Neuronal stem cell (in vitro differentiated cells): ENCODE results near the gene FBXO10.

Source experiments
- DNase-seq: peaks from one replicate; pipeline ENCODE4 v3.0.0-alpha.2; 2013; ENCODE audit warnings: low spot score
- H2AFZ ChIP-seq: one replicate; pipeline ENCODE4 v1.6.1; 2013; ENCODE audit warnings: mild to moderate bottlenecking, low read length, inconsistent platforms
- H2AK5ac ChIP-seq: 2 replicates; pipeline ENCODE4 v1.6.1; 2013; ENCODE audit warnings: low read depth, mild to moderate bottlenecking, inconsistent platforms, low read length, moderate library complexity, mixed read lengths
- H2BK120ac ChIP-seq: 2 replicates; pipeline ENCODE4 v1.6.1; 2013; ENCODE audit warnings: low read depth, mild to moderate bottlenecking, inconsistent platforms, low read length, moderate library complexity, mixed read lengths
- H2BK12ac ChIP-seq: one replicate; pipeline ENCODE4 v1.6.1; 2013; ENCODE audit warnings: low read length, inconsistent platforms
- H2BK15ac ChIP-seq: 2 replicates; pipeline ENCODE4 v1.6.1; 2013; ENCODE audit warnings: mild to moderate bottlenecking, low read length, inconsistent platforms, mixed read lengths
- H2BK5ac ChIP-seq: one replicate; pipeline ENCODE4 v1.6.1; 2013; ENCODE audit warnings: inconsistent platforms, mild to moderate bottlenecking, low read length, moderate library complexity
- H3K14ac ChIP-seq: one replicate; pipeline ENCODE4 v1.6.1; 2013; ENCODE audit warnings: low read length, inconsistent platforms
- H3K18ac ChIP-seq: 2 replicates; pipeline ENCODE4 v1.6.1; 2013; ENCODE audit warnings: low read length, inconsistent platforms
- H3K23ac ChIP-seq: 2 replicates; pipeline ENCODE4 v1.6.1; 2013; ENCODE audit warnings: low read depth, mild to moderate bottlenecking, mixed read lengths, low read length, inconsistent platforms; ENCODE audit not compliant: poor library complexity
- H3K27ac ChIP-seq: replicated peaks from 3 replicates; pipeline ENCODE4 v1.5.1; 2013; ENCODE audit warnings: low read length, inconsistent platforms
- H3K27me3 ChIP-seq, 3 experiments: 2 replicates each; pipeline ENCODE4 v1.6.1; 2013; ENCODE audit warnings: low read length in 3 of 3, mild to moderate bottlenecking in 2 of 3, inconsistent platforms in 1 of 3, low read depth in 1 of 3, mixed read lengths in 1 of 3, moderate library complexity in 1 of 3; ENCODE audit not compliant: control insufficient read depth in 3 of 3, insufficient read depth in 3 of 3
- H3K36me3 ChIP-seq, 2 donors: replicated peaks in 1 of 2; 2 replicates each; pipeline ENCODE4 v1.6.1; 2013; ENCODE audit warnings: low read length in 2 of 2; ENCODE audit not compliant: control insufficient read depth in 2 of 2, insufficient read depth in 2 of 2
- H3K4ac ChIP-seq: 2 replicates; pipeline ENCODE4 v1.6.1; 2013; ENCODE audit warnings: inconsistent platforms, mild to moderate bottlenecking, low read length, moderate library complexity
- H3K4me1 ChIP-seq, 2 donors: 1 replicate in 1 of 2; 2 replicates in 1 of 2; pipeline ENCODE4 v1.6.1; 2013; ENCODE audit warnings: low read length in 2 of 2, low read depth in 1 of 2; ENCODE audit not compliant: control insufficient read depth in 2 of 2, insufficient read depth in 1 of 2
- H3K4me2 ChIP-seq: one replicate; pipeline ENCODE4 v1.6.1; 2013; ENCODE audit warnings: mild to moderate bottlenecking, low read length, inconsistent platforms; ENCODE audit not compliant: insufficient read depth, poor library complexity, severe bottlenecking
- H3K4me3 ChIP-seq, 2 donors: 2 replicates each; pipeline ENCODE4 v1.5.1; 2013; ENCODE audit warnings: low read length in 2 of 2, mild to moderate bottlenecking in 2 of 2, inconsistent platforms in 1 of 2, moderate library complexity in 1 of 2
- H3K79me1 ChIP-seq: one replicate; pipeline ENCODE4 v1.6.1; 2013; ENCODE audit warnings: low read depth, mild to moderate bottlenecking, inconsistent platforms, low read length, moderate library complexity
- H3K9ac ChIP-seq: one replicate; pipeline ENCODE4 v1.6.1; 2013; ENCODE audit warnings: mild to moderate bottlenecking, low read depth, low read length, inconsistent platforms; ENCODE audit not compliant: poor library complexity
- H3K9me3 ChIP-seq, 2 donors: replicated peaks in 1 of 2; 2 replicates each; pipeline versions ENCODE3 to v1.6.1; 2013; ENCODE audit warnings: low read length in 2 of 2, mild to moderate bottlenecking in 2 of 2, inconsistent platforms in 1 of 2, low read depth in 1 of 2, mixed read lengths in 1 of 2, moderate library complexity in 1 of 2; ENCODE audit not compliant: control insufficient read depth in 2 of 2, insufficient read depth in 1 of 2
- H4K8ac ChIP-seq: one replicate; pipeline ENCODE4 v1.6.1; 2013; ENCODE audit warnings: low read depth, mild to moderate bottlenecking, inconsistent platforms, low read length, moderate library complexity
- H4K91ac ChIP-seq: one replicate; pipeline ENCODE4 v1.6.1; 2013; ENCODE audit warnings: low read length, low read depth, mild to moderate bottlenecking, inconsistent platforms; ENCODE audit not compliant: poor library complexity
- WGBS, 2 donors: extraction: QIAGEN DNeasy Blood & Tissue Kit; methylation state at CpG; one replicate each; pipeline ENCODE4 v1.1.7; 2013; ENCODE audit warnings: missing lambda C conversion rate in 2 of 2, mixed read lengths in 1 of 2; ENCODE audit not compliant: insufficient read length in 2 of 2, insufficient replicate concordance in 1 of 2; ENCODE audit errors: extremely low coverage in 2 of 2; 5-methylcytosine and 5-hydroxymethylcytosine counted together

The FBXO10 gene

GRCh38 chr9:37571282-37571681 is 4.9 kb downstream of the FBXO10 start:
- Histone ChIP-seq H3K14ac (no peak overlapping the region), H2BK12ac (no peak overlapping the region), H3K79me1 (peaks cover 6% of the 10 kb centered on the region), H4K8ac (no peak overlapping the region), H2AFZ (no peak overlapping the region), H3K18ac (no peak overlapping the region), H3K4me2 (no peak overlapping the region), H3K23ac (no peak overlapping the region), H3K4me3 (no peak overlapping the region), H3K4ac (no peak overlapping the region), H3K36me3 (peaks cover 2 to 36% of the 10 kb centered on the region in 2 donors), H2BK15ac (no peak overlapping the region), H2BK5ac (no peak overlapping the region), H2AK5ac (no peak overlapping the region), H2BK120ac (no peak overlapping the region), H3K9me3 (peaks cover 0 to 9% of the 10 kb centered on the region in 2 donors), H3K4me1 (peaks cover 13 to 16% of the 10 kb centered on the region in 2 donors), H3K27ac (no peak overlapping the region), H3K9ac (no peak overlapping the region), H4K91ac (no peak overlapping the region), H3K27me3 (no peaks in the 10 kb centered on the region)
- no CpG with 5 or more reads among the region's 1 CpG for WGBS, 2 donors
- no peak for DNase-seq

DNA sequence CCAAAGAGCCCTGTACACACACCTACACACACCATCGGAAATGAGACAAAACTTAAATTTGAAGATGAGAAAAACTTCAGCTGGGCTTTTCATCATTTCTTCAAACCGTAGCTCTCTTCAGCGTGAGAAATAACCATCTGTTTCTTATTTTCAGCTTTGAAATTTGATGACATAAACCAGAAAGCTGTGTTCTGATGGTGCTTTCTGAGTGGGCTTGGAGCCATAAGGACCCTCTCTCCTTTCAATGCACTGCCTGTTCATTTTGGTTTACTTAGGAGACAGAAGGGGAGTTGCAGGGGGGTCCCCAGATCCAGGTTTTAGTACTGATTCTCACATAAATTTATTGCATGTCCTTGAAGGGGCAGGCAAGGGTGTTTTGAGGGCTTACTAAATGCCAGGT is 9.5 kb downstream of the FBXO10 start:
- no peaks in the 10 kb centered on the region for H3K4me1 ChIP-seq
- H2BK120ac ChIP-seq, result no peak overlapping the region
- H4K91ac ChIP-seq, result no peak overlapping the region
- H3K4me2 ChIP-seq, result no peak overlapping the region
- no peak overlapping the region for H3K9ac ChIP-seq
- peaks cover 5 to 21% of the 10 kb centered on the region in 2 donors for H3K9me3 ChIP-seq
- peaks cover 4 to 26% of the 10 kb centered on the region in 2 donors for H3K36me3 ChIP-seq
- no peak overlapping the region for H2AFZ ChIP-seq
- H3K14ac ChIP-seq, result no peak overlapping the region
- no peaks in the 10 kb centered on the region for H3K27me3 ChIP-seq
- no peak for DNase-seq
- no peak overlapping the region for H2AK5ac ChIP-seq
- H3K4ac ChIP-seq, result no peak overlapping the region
- H3K18ac ChIP-seq, result no peak overlapping the region
- H3K27ac ChIP-seq, result no peak overlapping the region
- no peak overlapping the region for H3K23ac ChIP-seq
- H3K79me1 ChIP-seq, result peaks cover 2% of the 10 kb centered on the region
- H2BK12ac ChIP-seq, result no peak overlapping the region
- H3K4me3 ChIP-seq, result no peak overlapping the region
- H2BK15ac ChIP-seq, result no peak overlapping the region
- H4K8ac ChIP-seq, result no peak overlapping the region
- no CpG with 5 or more reads among the region's 3 CpGs for WGBS, 2 donors
- no peak overlapping the region for H2BK5ac ChIP-seq

GRCh38 chr9:37565661-37566618 is 10.2 kb downstream of the FBXO10 start:
- no peak overlapping the region for H2BK5ac ChIP-seq

GRCh38 chr9:37564916-37565315 is 11.3 kb downstream of the FBXO10 start:
- no peak for DNase-seq
- Histone ChIP-seq H3K4me3 (no peak overlapping the region), H3K36me3 (peaks cover 4 to 22% of the 10 kb centered on the region in 2 donors), H4K91ac (no peak overlapping the region), H3K4ac (no peak overlapping the region), H3K4me2 (no peak overlapping the region), H2BK120ac (no peak overlapping the region), H3K79me1 (peaks cover 2% of the 10 kb centered on the region), H3K27me3 (no peaks in the 10 kb centered on the region), H2BK5ac (no peak overlapping the region), H2BK12ac (no peak overlapping the region), H4K8ac (no peak overlapping the region), H3K4me1 (no peaks in the 10 kb centered on the region), H2AK5ac (no peak overlapping the region), H3K9ac (no peak overlapping the region), H3K27ac (no peak overlapping the region), H3K9me3 (peaks cover 5 to 21% of the 10 kb centered on the region in 2 donors), H3K14ac (no peak overlapping the region), H3K18ac (no peak overlapping the region), H2AFZ (no peak overlapping the region), H2BK15ac (no peak overlapping the region), H3K23ac (no peak overlapping the region)
- no CpG with 5 or more reads among the region's 4 CpGs for WGBS, 2 donors

More at GRCh38 chr9:37565661-37566618, 10.2 kb downstream of the FBXO10 start:
- H3K4ac ChIP-seq, result no peak overlapping the region
- H3K4me2 ChIP-seq, result no peak overlapping the region
- H3K18ac ChIP-seq, result no peak overlapping the region
- no peak overlapping the region for H2AK5ac ChIP-seq
- no peak overlapping the region for H3K4me3 ChIP-seq
- no peaks in the 10 kb centered on the region for H3K27me3 ChIP-seq
- H3K9me3 ChIP-seq, result peaks cover 5 to 21% of the 10 kb centered on the region in 2 donors
- H2AFZ ChIP-seq, result no peak overlapping the region
- no peak overlapping the region for H3K14ac ChIP-seq
- H4K91ac ChIP-seq, result no peak overlapping the region
- WGBS, 2 donors, result no CpG with 5 or more reads among the region's 7 CpGs
- H3K4me1 ChIP-seq, result no peaks in the 10 kb centered on the region
- no peak overlapping the region for H3K9ac ChIP-seq
- no peak for DNase-seq
- peaks cover 2% of the 10 kb centered on the region for H3K79me1 ChIP-seq
- no peak overlapping the region for H4K8ac ChIP-seq
- H2BK12ac ChIP-seq, result no peak overlapping the region
- peaks cover 4 to 25% of the 10 kb centered on the region in 2 donors for H3K36me3 ChIP-seq
- H3K23ac ChIP-seq, result no peak overlapping the region
- no peak overlapping the region for H2BK120ac ChIP-seq
- H2BK15ac ChIP-seq, result no peak overlapping the region
- no peak overlapping the region for H3K27ac ChIP-seq
